HepG2 (cell line): ENCODE measurements around the gene COQ4. TPM values are rescaled to one million over a fixed set of nuclear protein-coding genes. Genes with fewer than 3 reads are reported as not detected.

Experiments
- ATAC-seq: fragments of 200-7000 bp; cut with Tn5 transposase; 3 replicates; pipeline ENCODE4 v1.9.1; 2020; ENCODE audit warnings: mild to moderate bottlenecking, moderate library complexity
- BruUV-seq: library from RNA; stranded (reverse); fragments of 400-500 nt; replicated peaks from 2 replicates; lab custom pipeline; 2021; lab: Mats Ljungman, UMichigan
- CTCF ChIA-PET: fragments of 300-600 bp; formaldehyde crosslinking; extraction: SDS; loops from one replicate; lab custom pipeline; 2021; ENCODE audit warnings: low total read pairs, inconsistent platforms, low intra/inter-chr PET ratio; lab: Yijun Ruan, JAX
- POLR2A ChIA-PET: fragments of 350-600 bp; sonication (Branson Sonifier 250); formaldehyde crosslinking; loops from one replicate; lab custom pipeline; 2020; ENCODE audit warnings: antibody characterized with exemption, inconsistent platforms; lab: Yijun Ruan, JAX
- DNase-seq: peaks from one replicate; pipeline ENCODE4 v3.0.0-alpha.2; 2015; ENCODE audit warnings: low spot score
- FAIRE-seq: peaks from 3 replicates; lab custom pipeline; 2011; peaks lifted over from hg19 to GRCh38; lab: Jason Lieb, UNC
- H2AFZ ChIP-seq: one replicate; pipeline ENCODE4 v1.6.1; 2011; ENCODE audit warnings: low read length, inconsistent platforms
- H3K27ac ChIP-seq: fragments of 300-600 bp; 3 replicates; pipeline ENCODE4 v1.8.0; 2011; ENCODE audit warnings: mixed run types, mild to moderate bottlenecking, mixed read lengths, low read length, inconsistent platforms; ENCODE audit not compliant: insufficient read depth; ENCODE audit errors: extremely low read length
- H3K27me3 ChIP-seq, 2 experiments: fragments of 200-600 bp in 1 of 2; 2 replicates in 1 of 2; 3 replicates in 1 of 2; pipeline versions ENCODE4 v1.6.0 to v1.8.0; 2011; ENCODE audit warnings: low read length in 2 of 2, mild to moderate bottlenecking in 2 of 2, moderate library complexity in 2 of 2, inconsistent platforms in 1 of 2; ENCODE audit not compliant: insufficient read depth in 2 of 2, control insufficient read depth in 1 of 2
- H3K36me3 ChIP-seq, 2 experiments: fragments of 200-600 bp in 1 of 2; replicated peaks in 1 of 2; 2 replicates in 1 of 2; 3 replicates in 1 of 2; pipeline versions ENCODE4 v1.5.1 to v1.8.0; 2011; ENCODE audit warnings: low read length in 2 of 2, inconsistent platforms in 1 of 2; ENCODE audit not compliant: insufficient read depth in 2 of 2, control insufficient read depth in 1 of 2
- H3K4me1 ChIP-seq: 2 replicates; pipeline ENCODE4 v1.5.1; 2012; ENCODE audit warnings: low read length, inconsistent platforms; ENCODE audit not compliant: insufficient read depth
- H3K4me2 ChIP-seq: 2 replicates; pipeline ENCODE4 v1.6.0; 2011; ENCODE audit warnings: low read depth, low read length, inconsistent platforms
- H3K4me3 ChIP-seq, 3 experiments: fragments of 200-600 bp in 1 of 3; sonication (generic), shearing (Covaris generic) in 1 of 3; replicated peaks in 1 of 3; 2 replicates each; pipeline ENCODE4 v1.5.1; 2011 to 2016; ENCODE audit warnings: low read length in 3 of 3, inconsistent platforms in 2 of 3, low read depth in 2 of 3, mild to moderate bottlenecking in 2 of 3, control low read depth in 1 of 3, mixed read lengths in 1 of 3; ENCODE audit not compliant: insufficient read depth in 1 of 3
- H3K79me2 ChIP-seq: one replicate; pipeline ENCODE4 v1.6.1; 2011; ENCODE audit warnings: low read length, inconsistent platforms; ENCODE audit not compliant: insufficient read depth
- H3K9ac ChIP-seq: 2 replicates; pipeline ENCODE4 v1.6.0; 2011; ENCODE audit warnings: mild to moderate bottlenecking, low read depth, low read length, inconsistent platforms; ENCODE audit not compliant: insufficient read depth
- H3K9me3 ChIP-seq: 2 replicates; pipeline ENCODE4 v1.5.1; 2012; ENCODE audit warnings: mild to moderate bottlenecking, low read length
- H4K20me1 ChIP-seq: 2 replicates; pipeline ENCODE4 v1.6.0; 2011; ENCODE audit warnings: inconsistent platforms, mild to moderate bottlenecking, low read length, moderate library complexity; ENCODE audit not compliant: insufficient read depth
- ESRRA ChIP-seq: sonication (generic); formaldehyde crosslinking; IDR thresholded peaks from 2 replicates; pipeline ENCODE4 v1.5.1; 2020; ENCODE audit warnings: mild to moderate bottlenecking, low read depth, missing genetic modification reagents
- HNF4A ChIP-seq: sonication (generic); formaldehyde crosslinking; IDR thresholded peaks from 2 replicates; pipeline ENCODE4 v1.4.0; 2020; ENCODE audit warnings: missing genetic modification reagents
- KDM6A ChIP-seq: IDR thresholded peaks from 2 replicates; pipeline ENCODE4 v1.6.1; 2016; ENCODE audit warnings: low read depth
- MAZ ChIP-seq, 2 experiments: sonication (generic) in 1 of 2; formaldehyde crosslinking in 1 of 2; IDR thresholded peaks; 2 replicates each; pipeline versions ENCODE4 v1.5.0 to v1.6.1; 2012 to 2020; ENCODE audit warnings: low read depth in 2 of 2, mild to moderate bottlenecking in 2 of 2, borderline replicate concordance in 1 of 2, improper control_type of control experiment in 1 of 2, low read length in 1 of 2, missing genetic modification reagents in 1 of 2, moderate library complexity in 1 of 2
- MTA3 ChIP-seq: sonication (generic); formaldehyde crosslinking; IDR thresholded peaks from 2 replicates; pipeline ENCODE4 v1.4.0; 2020; ENCODE audit warnings: missing genetic modification reagents
- NR3C1 ChIP-seq: sonication (generic); formaldehyde crosslinking; IDR thresholded peaks from 2 replicates; pipeline ENCODE4 v1.4.0; 2020; ENCODE audit warnings: missing genetic modification reagents
- SALL1 ChIP-seq: sonication (generic); formaldehyde crosslinking; IDR thresholded peaks from 2 replicates; pipeline ENCODE4 v1.8.0; 2022; ENCODE audit warnings: mild to moderate bottlenecking, missing genetic modification reagents
- TP53 ChIP-seq: sonication (generic); formaldehyde crosslinking; conservative IDR thresholded peaks from 2 replicates; pipeline ENCODE4 v1.4.0; 2020; ENCODE audit warnings: missing genetic modification reagents
- ZBTB7A ChIP-seq: sonication (generic); formaldehyde crosslinking; IDR thresholded peaks from 2 replicates; pipeline ENCODE4 v1.8.0; 2022; ENCODE audit warnings: mild to moderate bottlenecking, missing genetic modification reagents
- ZNF256 ChIP-seq: sonication (generic); formaldehyde crosslinking; conservative IDR thresholded peaks from 2 replicates; pipeline ENCODE4 v1.4.0; 2020; ENCODE audit warnings: missing genetic modification reagents
- ZNF274 ChIP-seq: sonication (generic); formaldehyde crosslinking; IDR thresholded peaks from 2 replicates; pipeline ENCODE4 v1.5.1; 2020; ENCODE audit warnings: mild to moderate bottlenecking, missing genetic modification reagents
- ZNF337 ChIP-seq: sonication (generic); formaldehyde crosslinking; IDR thresholded peaks from 2 replicates; pipeline ENCODE4 v1.5.1; 2020; ENCODE audit warnings: missing genetic modification reagents, low read depth, mild to moderate bottlenecking, borderline replicate concordance
- ZNF550 ChIP-seq: sonication (generic); formaldehyde crosslinking; IDR thresholded peaks from 2 replicates; pipeline ENCODE4 v1.4.0; 2020; ENCODE audit warnings: mild to moderate bottlenecking, missing genetic modification reagents, borderline replicate concordance
- ZNF614 ChIP-seq: IDR thresholded peaks from 2 replicates; pipeline ENCODE4 v1.6.1; 2018; ENCODE audit warnings: missing biosample characterization, missing genetic modification reagents, inconsistent platforms, borderline replicate concordance
- WGBS: methylation state at CpG from one replicate; pipeline ENCODE4 v1.1.6; 2017; ENCODE audit warnings: low lambda C conversion rate; 5-methylcytosine and 5-hydroxymethylcytosine counted together
- in situ Hi-C: cut with HindIII; loops from 2 replicates; pipeline ENCODE4 v1.10.0; 2017; ENCODE audit warnings: low pct_unique_long_range_greater_than_20kb; ENCODE audit not compliant: extremely low pct_ligation_motif_present
- intact Hi-C: fragments of 100-400 bp; cut with micrococcal nuclease; formaldehyde crosslinking; loops from one replicate; pipeline ENCODE4 v1.10.0; 2022; ENCODE audit not compliant: unreplicated experiment
- polyA plus RNA-seq, 8 experiments: library from polyadenylated mRNA; depleted of rRNA in 3 of 8; stranded (reverse) in 7 of 8; unstranded in 1 of 8; fragments of >200 nt; fragmentation: Illumina TruSeq in 4 of 8; extraction: Trizol in 4 of 8; gene quantifications; 2 replicates each; pipeline versions ENCODE4 v1.2.1 to v1.2.3, GENCODE V29; 2011 to 2016; ENCODE audit warnings: low read depth in 4 of 8, missing spikeins in 1 of 8, mixed read lengths in 1 of 8; ENCODE audit not compliant: insufficient read depth in 1 of 8
- total RNA-seq, 5 experiments: library from RNA; depleted of rRNA; stranded (reverse); fragments of >200 nt; fragmentation: Illumina TruSeq; extraction: Trizol; gene quantifications; 2 replicates each; pipeline ENCODE4 v1.2.3, GENCODE V29; 2016; ENCODE audit warnings: low read depth in 1 of 5
- TF ChIP-seq, protein P1 (sequence below): sonication (generic); formaldehyde crosslinking; IDR thresholded peaks from 2 replicates; pipeline ENCODE4 v1.4.0; 2020; ENCODE audit warnings: missing genetic modification reagents

The COQ4 gene
- total and polyA plus RNA-seq, 2 of the 13 experiments (the other 11 are each of a cell fraction or from before 2014, with no cell fraction given) = 26.1 to 36.0 TPM

DNA sequence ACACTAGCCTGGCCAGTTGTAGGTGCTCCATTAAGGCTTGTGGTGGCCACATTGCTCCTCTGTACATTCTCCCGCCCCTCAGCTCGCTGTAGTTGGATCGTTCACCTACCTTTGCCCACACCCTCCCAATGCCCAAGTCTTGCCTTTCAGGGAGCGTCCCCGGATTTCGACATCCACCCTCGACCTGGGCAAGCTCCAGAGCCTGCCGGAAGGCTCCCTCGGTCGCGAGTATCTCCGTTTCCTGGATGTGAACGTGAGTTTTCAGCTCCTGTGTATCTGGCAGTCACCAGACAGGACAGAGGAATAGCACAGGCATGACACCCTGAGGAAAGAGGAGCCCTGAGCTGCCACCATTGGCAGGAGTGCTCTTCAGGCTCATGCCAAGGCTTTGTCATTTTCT lies 3.0 kb downstream of the COQ4 start:
- Histone ChIP-seq H3K79me2 (peaks cover 33% of the 10 kb centered on the region), H3K4me2 (no peak overlapping the region), H4K20me1 (no peaks in the 10 kb centered on the region), H3K9ac (no peak overlapping the region), H3K27ac (no peak overlapping the region), H3K36me3 (peaks cover 11 to 40% of the 10 kb centered on the region in 2 experiments), H2AFZ (no peak overlapping the region), H3K4me3 (no peak overlapping the region), H3K4me1 (peaks cover 31% of the 10 kb centered on the region), H3K9me3 (no peaks in the 10 kb centered on the region), H3K27me3 (no peaks in the 10 kb centered on the region; a peak in 1 of 5 replicates)
- no TSS peak for BruUV-seq
- ATAC-seq (no peak), DNase-seq (no peak), FAIRE-seq (no peak)
- in situ Hi-C loops (no loop called here), intact Hi-C loops (no loop called here)
- POLR2A ChIA-PET = no interaction called here
- TF ChIP-seq ZNF274 (CRISPR knock-in tag) (no peak), TP53 (no peak), NR3C1 (CRISPR knock-in tag) (no peak), ZBTB7A (CRISPR knock-in tag) (no peak), ZNF256 (no peak), ZNF614 (CRISPR knock-in tag) (no peak), MAZ (IDR thresholded peaks at IDR 0.05; ENCODE audit: borderline replicate concordance, low read depth, low read length) (no peak), MAZ (CRISPR knock-in tag; IDR thresholded peaks at IDR 0.05; ENCODE audit: low read depth) (no peak), ZNF550 (no peak)
- CTCF ChIA-PET = no interaction called here
- WGBS = 93% methylated on average over 13 of the region's 13 CpGs

- Histone ChIP-seq H3K4me3 (no peak overlapping the region), H3K4me1 (peaks cover 16% of the 10 kb centered on the region), H3K36me3 (peaks cover 8 to 26% of the 10 kb centered on the region in 2 experiments; a peak in 4 of 5 replicates), H3K9me3 (no peaks in the 10 kb centered on the region), H4K20me1 (no peaks in the 10 kb centered on the region), H3K27ac (peak overlapping the region; percentile 21), H3K79me2 (no peaks in the 10 kb centered on the region), H3K9ac (no peak overlapping the region), H3K4me2 (no peak overlapping the region), H3K27me3 (no peaks in the 10 kb centered on the region), H2AFZ (no peak overlapping the region)
- peak; percentile 21 for DNase-seq
- FAIRE-seq = no peak
- BruUV-seq = no TSS peak
- intact Hi-C loops (no loop called here), in situ Hi-C loops (no loop called here)
- CTCF ChIA-PET = no interaction called here
- WGBS = 80% methylated on average over 1 of the region's 11 CpGs
- POLR2A ChIA-PET = interaction anchor here (0.8 to 1.3 kb wide), 2 partner anchors 27 to 57 kb away, joined by 3 to 4 read pairs; partner anchors contain the start of genes GOLGA2 and SWI5
- peak; percentile 54 for ATAC-seq
- TF ChIP-seq, protein P1, sequence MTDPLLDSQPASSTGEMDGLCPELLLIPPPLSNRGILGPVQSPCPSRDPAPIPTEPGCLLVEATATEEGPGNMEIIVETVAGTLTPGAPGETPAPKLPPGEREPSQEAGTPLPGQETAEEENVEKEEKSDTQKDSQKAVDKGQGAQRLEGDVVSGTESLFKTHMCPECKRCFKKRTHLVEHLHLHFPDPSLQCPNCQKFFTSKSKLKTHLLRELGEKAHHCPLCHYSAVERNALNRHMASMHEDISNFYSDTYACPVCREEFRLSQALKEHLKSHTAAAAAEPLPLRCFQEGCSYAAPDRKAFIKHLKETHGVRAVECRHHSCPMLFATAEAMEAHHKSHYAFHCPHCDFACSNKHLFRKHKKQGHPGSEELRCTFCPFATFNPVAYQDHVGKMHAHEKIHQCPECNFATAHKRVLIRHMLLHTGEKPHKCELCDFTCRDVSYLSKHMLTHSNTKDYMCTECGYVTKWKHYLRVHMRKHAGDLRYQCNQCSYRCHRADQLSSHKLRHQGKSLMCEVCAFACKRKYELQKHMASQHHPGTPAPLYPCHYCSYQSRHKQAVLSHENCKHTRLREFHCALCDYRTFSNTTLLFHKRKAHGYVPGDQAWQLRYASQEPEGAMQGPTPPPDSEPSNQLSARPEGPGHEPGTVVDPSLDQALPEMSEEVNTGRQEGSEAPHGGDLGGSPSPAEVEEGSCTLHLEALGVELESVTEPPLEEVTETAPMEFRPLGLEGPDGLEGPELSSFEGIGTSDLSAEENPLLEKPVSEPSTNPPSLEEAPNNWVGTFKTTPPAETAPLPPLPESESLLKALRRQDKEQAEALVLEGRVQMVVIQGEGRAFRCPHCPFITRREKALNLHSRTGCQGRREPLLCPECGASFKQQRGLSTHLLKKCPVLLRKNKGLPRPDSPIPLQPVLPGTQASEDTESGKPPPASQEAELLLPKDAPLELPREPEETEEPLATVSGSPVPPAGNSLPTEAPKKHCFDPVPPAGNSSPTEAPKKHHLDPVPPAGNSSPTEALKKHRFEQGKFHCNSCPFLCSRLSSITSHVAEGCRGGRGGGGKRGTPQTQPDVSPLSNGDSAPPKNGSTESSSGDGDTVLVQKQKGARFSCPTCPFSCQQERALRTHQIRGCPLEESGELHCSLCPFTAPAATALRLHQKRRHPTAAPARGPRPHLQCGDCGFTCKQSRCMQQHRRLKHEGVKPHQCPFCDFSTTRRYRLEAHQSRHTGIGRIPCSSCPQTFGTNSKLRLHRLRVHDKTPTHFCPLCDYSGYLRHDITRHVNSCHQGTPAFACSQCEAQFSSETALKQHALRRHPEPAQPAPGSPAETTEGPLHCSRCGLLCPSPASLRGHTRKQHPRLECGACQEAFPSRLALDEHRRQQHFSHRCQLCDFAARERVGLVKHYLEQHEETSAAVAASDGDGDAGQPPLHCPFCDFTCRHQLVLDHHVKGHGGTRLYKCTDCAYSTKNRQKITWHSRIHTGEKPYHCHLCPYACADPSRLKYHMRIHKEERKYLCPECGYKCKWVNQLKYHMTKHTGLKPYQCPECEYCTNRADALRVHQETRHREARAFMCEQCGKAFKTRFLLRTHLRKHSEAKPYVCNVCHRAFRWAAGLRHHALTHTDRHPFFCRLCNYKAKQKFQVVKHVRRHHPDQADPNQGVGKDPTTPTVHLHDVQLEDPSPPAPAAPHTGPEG (CRISPR knock-in tag) = no peak
- peak; percentile 28; the same call in 1 of the 2 replicates for TF ChIP-seq SALL1 (CRISPR knock-in tag)
- TF ChIP-seq HNF4A = peak; percentile 20; the same call in 1 of the 2 replicates
- no peak for TF ChIP-seq ZNF337 (CRISPR knock-in tag)
- TF ChIP-seq ESRRA (CRISPR knock-in tag) = no peak
- no peak for TF ChIP-seq KDM6A (CRISPR knock-in tag)
- TF ChIP-seq MTA3 = no peak
Measured at GRCh38 chr9:128333451-128333869, 10.8 kb downstream of the COQ4 start.
